ENCODE measurements around the gene BAAT.

DNA sequence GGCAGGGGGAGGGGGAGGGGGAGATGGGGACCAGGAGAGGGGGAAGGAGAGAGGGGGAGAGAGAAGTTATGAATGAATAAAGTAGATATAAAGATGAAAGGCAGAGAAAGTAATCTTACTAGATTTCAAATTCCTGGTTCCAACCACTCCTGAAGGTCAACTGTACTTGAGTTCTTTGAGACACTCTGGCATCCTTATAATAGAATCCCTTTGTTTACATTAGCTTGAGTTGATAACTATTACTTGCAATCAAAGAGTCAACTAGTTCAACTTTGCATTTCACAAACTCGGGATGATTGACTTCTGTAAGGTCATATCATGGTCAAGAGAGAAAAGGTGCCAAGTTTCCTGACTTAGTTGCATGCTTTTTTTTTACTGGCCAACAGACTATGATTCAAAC lies 42.2 kb downstream of the BAAT start:
- TF ChIP-seq, protein P1, sequence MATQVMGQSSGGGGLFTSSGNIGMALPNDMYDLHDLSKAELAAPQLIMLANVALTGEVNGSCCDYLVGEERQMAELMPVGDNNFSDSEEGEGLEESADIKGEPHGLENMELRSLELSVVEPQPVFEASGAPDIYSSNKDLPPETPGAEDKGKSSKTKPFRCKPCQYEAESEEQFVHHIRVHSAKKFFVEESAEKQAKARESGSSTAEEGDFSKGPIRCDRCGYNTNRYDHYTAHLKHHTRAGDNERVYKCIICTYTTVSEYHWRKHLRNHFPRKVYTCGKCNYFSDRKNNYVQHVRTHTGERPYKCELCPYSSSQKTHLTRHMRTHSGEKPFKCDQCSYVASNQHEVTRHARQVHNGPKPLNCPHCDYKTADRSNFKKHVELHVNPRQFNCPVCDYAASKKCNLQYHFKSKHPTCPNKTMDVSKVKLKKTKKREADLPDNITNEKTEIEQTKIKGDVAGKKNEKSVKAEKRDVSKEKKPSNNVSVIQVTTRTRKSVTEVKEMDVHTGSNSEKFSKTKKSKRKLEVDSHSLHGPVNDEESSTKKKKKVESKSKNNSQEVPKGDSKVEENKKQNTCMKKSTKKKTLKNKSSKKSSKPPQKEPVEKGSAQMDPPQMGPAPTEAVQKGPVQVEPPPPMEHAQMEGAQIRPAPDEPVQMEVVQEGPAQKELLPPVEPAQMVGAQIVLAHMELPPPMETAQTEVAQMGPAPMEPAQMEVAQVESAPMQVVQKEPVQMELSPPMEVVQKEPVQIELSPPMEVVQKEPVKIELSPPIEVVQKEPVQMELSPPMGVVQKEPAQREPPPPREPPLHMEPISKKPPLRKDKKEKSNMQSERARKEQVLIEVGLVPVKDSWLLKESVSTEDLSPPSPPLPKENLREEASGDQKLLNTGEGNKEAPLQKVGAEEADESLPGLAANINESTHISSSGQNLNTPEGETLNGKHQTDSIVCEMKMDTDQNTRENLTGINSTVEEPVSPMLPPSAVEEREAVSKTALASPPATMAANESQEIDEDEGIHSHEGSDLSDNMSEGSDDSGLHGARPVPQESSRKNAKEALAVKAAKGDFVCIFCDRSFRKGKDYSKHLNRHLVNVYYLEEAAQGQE (IDR thresholded peaks at IDR 0.05; ENCODE audit: low read depth), result no peak
- TF ChIP-seq, protein P2, sequence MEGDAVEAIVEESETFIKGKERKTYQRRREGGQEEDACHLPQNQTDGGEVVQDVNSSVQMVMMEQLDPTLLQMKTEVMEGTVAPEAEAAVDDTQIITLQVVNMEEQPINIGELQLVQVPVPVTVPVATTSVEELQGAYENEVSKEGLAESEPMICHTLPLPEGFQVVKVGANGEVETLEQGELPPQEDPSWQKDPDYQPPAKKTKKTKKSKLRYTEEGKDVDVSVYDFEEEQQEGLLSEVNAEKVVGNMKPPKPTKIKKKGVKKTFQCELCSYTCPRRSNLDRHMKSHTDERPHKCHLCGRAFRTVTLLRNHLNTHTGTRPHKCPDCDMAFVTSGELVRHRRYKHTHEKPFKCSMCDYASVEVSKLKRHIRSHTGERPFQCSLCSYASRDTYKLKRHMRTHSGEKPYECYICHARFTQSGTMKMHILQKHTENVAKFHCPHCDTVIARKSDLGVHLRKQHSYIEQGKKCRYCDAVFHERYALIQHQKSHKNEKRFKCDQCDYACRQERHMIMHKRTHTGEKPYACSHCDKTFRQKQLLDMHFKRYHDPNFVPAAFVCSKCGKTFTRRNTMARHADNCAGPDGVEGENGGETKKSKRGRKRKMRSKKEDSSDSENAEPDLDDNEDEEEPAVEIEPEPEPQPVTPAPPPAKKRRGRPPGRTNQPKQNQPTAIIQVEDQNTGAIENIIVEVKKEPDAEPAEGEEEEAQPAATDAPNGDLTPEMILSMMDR (IDR thresholded peaks at IDR 0.05 in 2 of 3, conservative IDR thresholded peaks at IDR 0.05 in 1 of 3; ENCODE audit: borderline replicate concordance in 1 of 3, insufficient read depth in 1 of 3, low read depth in 2 of 3, low read length in 2 of 3), result no peak
